Muscle of leg (tissue), 16 donors: ENCODE data around the gene ATG12. TPM values are rescaled to one million over a fixed set of nuclear protein-coding genes. Genes with fewer than 3 reads are reported as not detected.
"Not testable (repeated sequence)": the region's sequence is repeated elsewhere in the genome, so short reads cannot be mapped to it uniquely, and the experiment has no call there.

Source experiments
- DNase-seq: peaks from one replicate; pipeline ENCODE4 v3.0.0; 2013
- H3K27ac ChIP-seq: one replicate; pipeline ENCODE4 v1.5.1; 2013; ENCODE audit warnings: mild to moderate bottlenecking, low read length, control low read depth
- H3K27me3 ChIP-seq: one replicate; pipeline ENCODE4 v1.6.1; 2013; ENCODE audit warnings: low read length; ENCODE audit not compliant: control insufficient read depth, insufficient read depth
- H3K36me3 ChIP-seq: one replicate; pipeline ENCODE4 v1.6.1; 2013; ENCODE audit warnings: low read length; ENCODE audit not compliant: control insufficient read depth, insufficient read depth
- H3K4me1 ChIP-seq: one replicate; pipeline ENCODE4 v1.6.1; 2013; ENCODE audit warnings: low read length; ENCODE audit not compliant: control insufficient read depth, insufficient read depth
- H3K4me3 ChIP-seq: one replicate; pipeline ENCODE4 v1.5.1; 2013; ENCODE audit warnings: low read length, control low read depth
- H3K9me3 ChIP-seq: replicated peaks from 2 replicates; pipeline ENCODE4 v1.6.1; 2013; ENCODE audit warnings: low read depth, low read length; ENCODE audit not compliant: control insufficient read depth
- whole genome bisulfite sequencing: methylation state at CpG from one replicate; pipeline ENCODE4 v1.1.5; 2013; ENCODE audit warnings: missing lambda C conversion rate; ENCODE audit not compliant: insufficient coverage; 5-methylcytosine and 5-hydroxymethylcytosine counted together
- long read RNA-seq, 11 donors: transcript quantifications; one replicate each; lab custom pipeline, GENCODE V29; 2026
- polyA plus RNA-seq, 8 donors: library from polyadenylated mRNA; unstranded; fragments of 120-200 nt; gene quantifications; one replicate each; pipeline versions ENCODE4 v1.2.1 to v1.2.3, GENCODE V29; 2013; ENCODE audit warnings: inconsistent platforms in 1 of 8, low replicate concordance in 1 of 8; ENCODE audit not compliant: insufficient read length in 8 of 8, insufficient read depth in 1 of 8
- total RNA-seq: library from RNA; stranded (reverse); fragments of 120-200 nt; gene quantifications from one replicate; pipeline ENCODE4 v1.2.4, GENCODE V29; 2013

The ATG12 gene
- total RNA-seq: 57.3 TPM
- polyA plus RNA-seq: 10 to 100 TPM; 42.1 to 57.3 (median 50.2) TPM
- long read RNA-seq, donor 1, full-length matches to known transcripts: 17 of 17 reads
- long read RNA-seq, donor 1, partial matches to known transcripts: 0 of 17 reads
- long read RNA-seq, donor 1, other reads (novel, unspliced or antisense): 0 of 17 reads
- long read RNA-seq, donor 2, full-length matches to known transcripts: 4 of 4 reads
- long read RNA-seq, donor 2, partial matches to known transcripts: 0 of 4 reads
- long read RNA-seq, donor 2, other reads (novel, unspliced or antisense): 0 of 4 reads
- long read RNA-seq, donor 3, full-length matches to known transcripts: 15 of 134 reads
- long read RNA-seq, donor 3, partial matches to known transcripts: 0 of 134 reads
- long read RNA-seq, donor 3, other reads (novel, unspliced or antisense): 119 of 134 reads
- long read RNA-seq, donor 4, full-length matches to known transcripts: 12 of 12 reads
- long read RNA-seq, donor 4, partial matches to known transcripts: 0 of 12 reads
- long read RNA-seq, donor 4, other reads (novel, unspliced or antisense): 0 of 12 reads
- long read RNA-seq, donor 5, full-length matches to known transcripts: 51 of 322 reads
- long read RNA-seq, donor 5, partial matches to known transcripts: 9 of 322 reads
- long read RNA-seq, donor 5, other reads (novel, unspliced or antisense): 262 of 322 reads
- long read RNA-seq, donor 6, full-length matches to known transcripts: 33 of 193 reads
- long read RNA-seq, donor 6, partial matches to known transcripts: 8 of 193 reads
- long read RNA-seq, donor 6, other reads (novel, unspliced or antisense): 152 of 193 reads
- long read RNA-seq, donor 7, full-length matches to known transcripts: 20 of 20 reads
- long read RNA-seq, donor 7, partial matches to known transcripts: 0 of 20 reads
- long read RNA-seq, donor 7, other reads (novel, unspliced or antisense): 0 of 20 reads
- long read RNA-seq, donor 8, full-length matches to known transcripts: 18 of 18 reads
- long read RNA-seq, donor 8, partial matches to known transcripts: 0 of 18 reads
- long read RNA-seq, donor 8, other reads (novel, unspliced or antisense): 0 of 18 reads
- long read RNA-seq, donor 9, full-length matches to known transcripts: 17 of 17 reads
- long read RNA-seq, donor 9, partial matches to known transcripts: 0 of 17 reads
- long read RNA-seq, donor 9, other reads (novel, unspliced or antisense): 0 of 17 reads
- long read RNA-seq, donor 10, full-length matches to known transcripts: 37 of 37 reads
- long read RNA-seq, donor 10, partial matches to known transcripts: 0 of 37 reads
- long read RNA-seq, donor 10, other reads (novel, unspliced or antisense): 0 of 37 reads
- long read RNA-seq, donor 11, full-length matches to known transcripts: 24 of 24 reads
- long read RNA-seq, donor 11, partial matches to known transcripts: 0 of 24 reads
- long read RNA-seq, donor 11, other reads (novel, unspliced or antisense): 0 of 24 reads

DNA sequence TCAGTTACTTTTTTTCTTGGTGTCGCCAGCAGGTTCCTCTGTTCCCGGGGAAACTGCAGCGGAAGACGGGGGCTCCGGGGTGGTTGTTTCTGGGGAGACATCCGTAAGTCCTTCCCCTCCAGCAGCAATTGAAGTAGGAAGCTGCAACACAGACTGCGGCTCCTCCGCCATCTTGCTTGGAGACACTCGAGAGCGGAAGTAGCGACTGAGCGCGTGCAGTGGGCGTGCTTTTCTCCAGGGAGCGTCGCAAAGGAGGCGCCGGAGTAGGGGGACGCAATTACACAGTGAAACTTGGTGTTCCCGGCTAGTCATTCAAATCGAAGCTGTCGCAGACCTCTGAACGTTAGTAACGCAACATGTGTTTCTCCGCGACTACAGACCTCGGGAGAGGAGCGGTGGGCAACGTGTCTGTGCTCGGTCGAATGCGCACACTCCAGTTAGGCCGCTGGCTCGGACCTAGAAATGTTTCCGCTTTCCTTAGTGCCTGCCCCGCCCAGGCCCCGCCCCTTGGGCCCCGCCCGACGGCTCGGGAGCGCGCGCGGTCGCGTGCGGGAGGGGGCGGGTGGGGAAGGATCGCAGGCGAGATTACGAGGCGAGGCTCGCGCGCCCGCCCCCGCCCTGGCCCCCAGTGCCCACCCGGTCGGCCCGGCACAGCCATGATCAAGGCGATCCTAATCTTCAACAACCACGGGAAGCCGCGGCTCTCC is at the start of gene ATG12, which contains the start of gene AP3S1:
Gene ATG12, minus strand, starts transcription at position 184 of the 707 bp plus-strand sequence. Its CDS starts 13 bp downstream, at position 171.
Gene AP3S1, plus strand, starts transcription at position 554 of the 707 bp plus-strand sequence. Its CDS starts 103 bp downstream, at position 657.
- peak within 1 kb of the TSS; percentile 96 for H3K27ac ChIP-seq
- H3K27me3 ChIP-seq: no peaks in the 10 kb centered on the region
- H3K36me3 ChIP-seq: peaks cover 8% of the 10 kb centered on the region
- DNase-seq: peak; percentile 98
- H3K4me3 ChIP-seq: peak within 1 kb of the TSS; percentile 62
- no peaks in the 10 kb centered on the region for H3K9me3 ChIP-seq
- H3K4me1 ChIP-seq: peaks cover 12% of the 10 kb centered on the region
- WGBS: 6% methylated on average over 63 of the region's 65 CpGs

DNA sequence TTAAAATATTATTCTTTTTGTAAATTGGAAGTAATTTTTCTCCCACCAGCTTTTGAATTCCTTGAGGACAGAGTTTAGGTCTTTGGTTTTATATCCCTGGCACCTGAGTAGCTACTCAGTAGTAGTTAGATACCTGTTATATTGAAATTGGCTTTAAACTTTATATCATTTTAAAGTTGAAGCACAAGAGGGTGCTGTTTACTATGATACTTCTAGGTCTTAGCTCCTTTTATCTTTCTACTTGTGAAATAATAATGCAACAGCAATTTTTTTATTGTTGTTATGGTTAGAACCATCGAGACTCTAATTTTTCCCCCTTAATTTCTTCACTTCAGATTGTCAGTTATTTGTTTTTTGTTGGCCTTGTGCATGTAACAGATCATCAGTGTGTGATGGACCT is 46.7 kb upstream of the ATG12 start:
- Histone ChIP-seq H3K4me1 (no peaks in the 10 kb centered on the region), H3K36me3 (peaks cover 2% of the 10 kb centered on the region), H3K27me3 (no peaks in the 10 kb centered on the region), H3K4me3 (no peak overlapping the region), H3K27ac (no peak overlapping the region), H3K9me3 (no peaks in the 10 kb centered on the region)
- WGBS: no CpG with 5 or more reads among the region's 1 CpG
- DNase-seq: peak; percentile 53

DNA sequence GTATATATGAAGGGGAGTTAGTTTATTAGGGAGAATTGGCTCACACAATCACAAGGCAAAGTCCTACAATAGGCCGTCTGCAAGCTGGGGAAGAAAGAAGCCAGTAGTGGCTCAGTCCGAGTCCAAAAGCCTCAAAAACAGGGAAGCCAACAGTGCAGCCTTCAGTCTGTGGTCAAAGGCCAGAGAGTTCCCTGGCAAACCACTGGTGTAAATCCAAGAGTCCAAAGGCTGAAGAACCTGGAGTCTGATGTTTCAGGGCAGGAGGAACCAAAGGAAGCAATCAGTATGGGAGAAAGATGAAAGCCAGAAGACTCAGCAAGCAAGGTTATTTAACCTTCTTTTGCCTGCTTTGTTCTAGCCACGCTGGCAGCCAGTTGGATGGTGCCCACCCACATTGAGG is 43.8 kb upstream of the ATG12 start:
- whole genome bisulfite sequencing: 62% methylated on average over 3 of the region's 3 CpGs

DNA sequence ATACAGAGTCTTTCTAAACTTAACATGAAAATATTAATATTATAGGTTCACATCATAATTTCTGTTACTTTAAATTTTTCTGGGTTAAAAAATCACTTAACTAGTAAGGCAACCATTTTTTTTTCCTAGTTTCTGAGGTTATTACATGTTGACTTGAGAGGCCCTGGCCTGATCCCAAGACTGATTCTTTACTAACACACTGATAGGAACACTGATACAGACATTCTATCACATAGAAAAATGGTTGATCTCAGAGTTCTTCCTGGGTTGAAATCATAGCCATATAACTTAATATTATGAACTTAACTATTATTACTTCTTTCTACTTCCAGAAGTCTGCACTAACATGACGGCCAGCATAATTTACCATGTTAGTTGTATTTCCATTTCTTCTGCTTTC is 43.3 kb upstream of the ATG12 start:
- Histone ChIP-seq H3K27me3 (no peaks in the 10 kb centered on the region), H3K9me3 (peaks cover 2% of the 10 kb centered on the region), H3K4me3 (no peak overlapping the region), H3K4me1 (no peaks in the 10 kb centered on the region), H3K36me3 (peaks cover 12% of the 10 kb centered on the region), H3K27ac (no peak overlapping the region)
- no CpG with 5 or more reads among the region's 1 CpG for WGBS
- DNase-seq: no peak

More for the DNA sequence above, 43.8 kb upstream of the ATG12 start:
- H3K36me3 ChIP-seq: peaks cover 11% of the 10 kb centered on the region
- not testable (repeated sequence) for H3K4me3 ChIP-seq, H3K27me3 ChIP-seq, H3K4me1 ChIP-seq, H3K9me3 ChIP-seq, H3K27ac ChIP-seq, DNase-seq

DNA sequence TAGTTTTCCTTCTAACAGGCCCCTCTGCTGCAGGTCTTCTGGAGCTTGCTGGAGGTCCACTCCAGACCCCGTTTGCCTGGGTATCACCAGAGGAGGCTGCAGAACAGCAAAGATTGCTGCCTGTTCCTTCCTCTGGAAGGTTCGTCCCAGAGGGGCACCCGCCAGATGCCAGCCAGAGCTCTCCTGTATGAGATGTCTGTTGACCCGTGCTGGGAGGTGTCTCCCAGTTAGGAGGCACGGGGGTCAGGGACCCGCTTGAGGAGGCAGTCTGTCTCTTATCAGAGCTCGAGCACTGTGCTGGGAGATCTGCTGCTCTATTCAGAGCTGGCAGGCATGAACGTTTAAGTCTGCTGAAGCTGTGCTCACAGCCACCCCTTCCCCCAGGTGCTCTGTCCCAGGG is 41.1 kb upstream of the ATG12 start:
- not testable (repeated sequence) for H3K9me3 ChIP-seq, H3K4me3 ChIP-seq, DNase-seq, H3K4me1 ChIP-seq, H3K27me3 ChIP-seq, H3K27ac ChIP-seq
- 97% methylated on average over 5 of the region's 8 CpGs for WGBS
- H3K36me3 ChIP-seq: peaks cover 14% of the 10 kb centered on the region

DNA sequence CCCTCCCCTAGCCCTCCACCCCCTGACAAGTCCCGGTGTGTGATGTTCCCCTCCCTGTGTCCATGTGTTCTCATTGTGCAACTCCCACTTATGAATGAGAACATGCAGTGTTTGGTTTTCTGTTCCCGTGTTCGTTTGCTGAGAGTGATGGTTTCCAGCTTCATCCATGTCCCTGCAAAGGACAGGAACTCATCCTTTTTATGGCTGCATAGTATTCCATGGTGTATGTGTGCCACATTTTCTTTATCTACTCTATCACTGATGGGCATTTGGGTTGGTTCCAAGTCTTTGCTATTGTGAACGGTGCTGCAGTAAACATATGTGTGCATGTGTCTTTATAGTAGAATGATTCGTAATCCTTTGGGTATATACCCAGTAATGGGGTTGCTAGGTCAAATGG is 36.0 kb upstream of the ATG12 start:
- H3K27me3 ChIP-seq, H3K9me3 ChIP-seq, H3K4me3 ChIP-seq, DNase-seq, H3K4me1 ChIP-seq, H3K27ac ChIP-seq: not testable (repeated sequence)
- WGBS: no CpG with 5 or more reads among the region's 5 CpGs
- peaks cover 12% of the 10 kb centered on the region for H3K36me3 ChIP-seq

DNA sequence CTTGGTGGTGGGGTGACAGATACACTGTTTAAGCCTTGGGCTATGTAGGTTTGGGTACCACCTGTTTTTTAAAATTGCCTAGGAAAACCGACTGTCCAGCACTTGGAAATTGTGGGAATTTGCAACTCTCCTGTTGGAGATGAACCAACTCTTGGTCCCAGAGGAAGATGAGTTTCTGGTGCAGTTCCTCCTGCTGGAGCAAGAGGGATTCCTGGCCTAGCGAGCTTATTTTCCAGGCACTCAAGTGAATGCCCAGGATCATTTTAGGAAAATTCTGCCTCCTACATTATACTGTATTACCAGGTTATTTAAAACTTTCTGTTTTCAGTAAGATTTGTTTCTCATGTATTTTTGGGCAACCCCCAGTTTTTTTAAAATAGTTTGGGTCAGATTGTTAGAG is 34.1 kb upstream of the ATG12 start:
- no peak overlapping the region for H3K27ac ChIP-seq
- DNase-seq: peak; percentile 43
- H3K4me1 ChIP-seq: no peaks in the 10 kb centered on the region
- no peaks in the 10 kb centered on the region for H3K27me3 ChIP-seq
- whole genome bisulfite sequencing: 29% methylated on average over 1 of the region's 2 CpGs
- no peak overlapping the region for H3K4me3 ChIP-seq
- peaks cover 3% of the 10 kb centered on the region for H3K9me3 ChIP-seq
- peaks cover 23% of the 10 kb centered on the region for H3K36me3 ChIP-seq

DNA sequence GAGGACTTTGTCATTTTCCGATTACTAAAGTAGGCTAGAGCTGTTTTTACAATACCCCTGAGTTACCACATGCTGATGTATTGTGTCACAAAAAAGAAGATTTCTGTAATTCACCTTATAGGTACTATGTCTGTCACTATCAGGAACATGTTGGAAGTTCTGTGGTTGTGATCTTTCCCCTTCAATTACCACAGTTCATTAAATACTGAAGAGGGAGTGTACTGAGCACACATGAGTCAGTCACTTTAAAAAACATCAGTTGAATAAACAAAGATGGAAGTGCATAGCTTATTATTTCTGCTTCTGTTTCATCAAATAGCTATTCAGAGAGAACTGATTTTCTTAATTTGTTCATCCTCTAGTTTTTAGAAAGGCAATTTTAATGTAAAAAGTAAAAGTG is 32.0 kb upstream of the ATG12 start:
- WGBS: no CpG with 5 or more reads among the region's 1 CpG

DNA sequence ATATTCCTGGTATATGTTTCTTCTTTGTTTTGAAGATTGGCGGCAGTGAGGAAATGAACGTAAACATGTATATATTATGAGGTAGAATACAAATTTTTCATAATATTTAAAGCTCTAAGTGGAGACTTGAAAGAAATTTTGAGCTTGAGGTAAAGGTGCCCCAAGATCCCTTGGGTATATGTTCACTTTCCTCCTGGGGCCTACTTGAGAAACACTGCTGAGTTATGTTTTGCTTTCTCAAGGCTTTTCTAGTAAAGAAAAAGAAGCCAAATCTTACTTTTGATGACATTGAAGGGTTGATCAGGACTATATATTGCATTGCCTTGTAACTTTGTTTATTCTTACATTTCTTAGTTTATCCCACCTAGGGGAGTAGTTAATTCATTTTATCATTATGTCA is 31.1 kb upstream of the ATG12 start:
- H3K36me3 ChIP-seq: peaks cover 22% of the 10 kb centered on the region
- H3K27me3 ChIP-seq: no peaks in the 10 kb centered on the region
- H3K4me3 ChIP-seq: no peak overlapping the region
- DNase-seq: no peak
- H3K4me1 ChIP-seq: no peaks in the 10 kb centered on the region
- WGBS: no CpG with 5 or more reads among the region's 2 CpGs
- H3K9me3 ChIP-seq: no peaks in the 10 kb centered on the region
- no peak overlapping the region for H3K27ac ChIP-seq

More for the DNA sequence above, 32.0 kb upstream of the ATG12 start:
- peaks cover 22% of the 10 kb centered on the region for H3K36me3 ChIP-seq
- no peak overlapping the region for H3K27ac ChIP-seq
- H3K4me3 ChIP-seq: no peak overlapping the region
- no peaks in the 10 kb centered on the region for H3K9me3 ChIP-seq
- no peaks in the 10 kb centered on the region for H3K4me1 ChIP-seq
- H3K27me3 ChIP-seq: no peaks in the 10 kb centered on the region
- DNase-seq: no peak
